Esophagus (tissue), 2 donors: ENCODE results near the gene NAXE. TPM values are rescaled to one million over a fixed set of nuclear protein-coding genes. Genes with fewer than 3 reads are reported as not detected.
"Not testable (repeated sequence)": the region's sequence is repeated elsewhere in the genome, so short reads cannot be mapped to it uniquely, and the experiment has no call there.

ENCODE experiments used
- H3K27ac ChIP-seq, 2 donors: one replicate each; pipeline ENCODE4 v1.5.1; 2013; ENCODE audit warnings: low read depth in 2 of 2, mild to moderate bottlenecking in 2 of 2, inconsistent platforms in 1 of 2, low read length in 1 of 2, moderate library complexity in 1 of 2
- H3K27me3 ChIP-seq, 2 donors: one replicate each; pipeline ENCODE4 v1.6.1; 2013; ENCODE audit warnings: low read length in 2 of 2, control low read depth in 1 of 2, mild to moderate bottlenecking in 1 of 2; ENCODE audit not compliant: insufficient read depth in 2 of 2, control insufficient read depth in 1 of 2
- H3K36me3 ChIP-seq, 2 donors: one replicate each; pipeline ENCODE4 v1.6.1; 2013; ENCODE audit warnings: low read length in 1 of 2; ENCODE audit not compliant: control insufficient read depth in 2 of 2, insufficient read depth in 2 of 2
- H3K4me1 ChIP-seq, 2 donors: one replicate each; pipeline ENCODE4 v1.6.1; 2013; ENCODE audit warnings: low read length in 1 of 2; ENCODE audit not compliant: control insufficient read depth in 2 of 2, insufficient read depth in 2 of 2
- H3K4me3 ChIP-seq, 2 donors: one replicate each; pipeline ENCODE4 v1.5.1; 2013; ENCODE audit warnings: low read length in 2 of 2, mild to moderate bottlenecking in 2 of 2, low read depth in 1 of 2, moderate library complexity in 1 of 2
- H3K9me3 ChIP-seq, 2 donors: one replicate each; pipeline ENCODE4 v1.6.1; 2013; ENCODE audit warnings: mild to moderate bottlenecking in 2 of 2, low read depth in 1 of 2, low read length in 1 of 2, moderate library complexity in 1 of 2; ENCODE audit not compliant: control insufficient read depth in 2 of 2, insufficient read depth in 1 of 2
- WGBS, 2 donors: extraction: QIAGEN DNeasy Blood & Tissue Kit; methylation state at CpG; one replicate each; pipeline ENCODE4 v1.1.7; 2013; 5-methylcytosine and 5-hydroxymethylcytosine counted together
- polyA plus RNA-seq, 2 donors: library from polyadenylated mRNA; stranded (reverse); fragments of 200-250 nt; gene quantifications; one replicate each; pipeline ENCODE4 v1.2.3, GENCODE V29; 2013
- donor health status: healthy with polysubstance abuse.
- donor health status: Bipolar disorder and iron deficiency.

NAXE gene
- polyA plus RNA-seq, 2 donors: 29.9 to 70.9 TPM

- H3K36me3 ChIP-seq: peaks cover 0 to 8% of the 10 kb centered on the region in 2 donors
- no peak overlapping the region for H3K4me3 ChIP-seq
- no peaks in the 10 kb centered on the region for H3K9me3 ChIP-seq
- no peak overlapping the region for H3K27ac ChIP-seq
- no peaks in the 10 kb centered on the region for H3K4me1 ChIP-seq
- WGBS, 2 donors: 66 to 91% methylated on average over 3 of the region's 3 CpGs
- no peaks in the 10 kb centered on the region for H3K27me3 ChIP-seq
Observed at GRCh38 chr1:156551066-156551643, 40.4 kb upstream of the NAXE start.

GRCh38 chr1:156551869-156552268 lies 39.7 kb upstream of the NAXE start:
- no peak overlapping the region for H3K27ac ChIP-seq
- no peaks in the 10 kb centered on the region for H3K27me3 ChIP-seq
- no peaks in the 10 kb centered on the region for H3K4me1 ChIP-seq
- peaks cover 0 to 12% of the 10 kb centered on the region in 2 donors for H3K36me3 ChIP-seq
- 86 to 87% methylated on average over 6 of the region's 6 CpGs for WGBS, 2 donors
- no peaks in the 10 kb centered on the region for H3K9me3 ChIP-seq
- no peak overlapping the region for H3K4me3 ChIP-seq

GRCh38 chr1:156552518-156552917 lies 39.1 kb upstream of the NAXE start:
- 75% methylated on average over 5 of the region's 5 CpGs for WGBS, 2 donors
- H3K9me3 ChIP-seq: no peaks in the 10 kb centered on the region
- no peak overlapping the region for H3K4me3 ChIP-seq
- H3K27me3 ChIP-seq: no peaks in the 10 kb centered on the region
- H3K36me3 ChIP-seq: peaks cover 0 to 10% of the 10 kb centered on the region in 2 donors
- H3K4me1 ChIP-seq: no peaks in the 10 kb centered on the region
- no peak overlapping the region for H3K27ac ChIP-seq

GRCh38 chr1:156552937-156553336 lies 38.6 kb upstream of the NAXE start:
- not testable (repeated sequence) for H3K9me3 ChIP-seq, H3K27me3 ChIP-seq, H3K27ac ChIP-seq, H3K36me3 ChIP-seq, H3K4me1 ChIP-seq, H3K4me3 ChIP-seq
- 72 to 87% methylated on average over 4 of the region's 4 CpGs for WGBS, 2 donors

- H3K4me1 ChIP-seq: no peaks in the 10 kb centered on the region
- H3K9me3 ChIP-seq: no peaks in the 10 kb centered on the region
- H3K27me3 ChIP-seq: no peaks in the 10 kb centered on the region
- no peak overlapping the region for H3K4me3 ChIP-seq
- 90 to 93% methylated on average over 6 of the region's 6 CpGs for WGBS, 2 donors
- H3K36me3 ChIP-seq: peaks cover 0 to 5% of the 10 kb centered on the region in 2 donors
- no peak overlapping the region for H3K27ac ChIP-seq
Observed at GRCh38 chr1:156553860-156554485, 37.6 kb upstream of the NAXE start.

GRCh38 chr1:156554971-156555370 lies 36.6 kb upstream of the NAXE start:
- WGBS, 2 donors: 82 to 83% methylated on average over 8 of the region's 8 CpGs
- Histone ChIP-seq H3K9me3 (no peaks in the 10 kb centered on the region), H3K4me3 (no peak overlapping the region), H3K36me3 (peaks cover 0 to 5% of the 10 kb centered on the region in 2 donors), H3K27me3 (no peaks in the 10 kb centered on the region), H3K27ac (no peak overlapping the region), H3K4me1 (no peaks in the 10 kb centered on the region)

GRCh38 chr1:156555715-156556114 lies 35.9 kb upstream of the NAXE start:
- no peaks in the 10 kb centered on the region for H3K9me3 ChIP-seq
- no peaks in the 10 kb centered on the region for H3K4me1 ChIP-seq
- no peak overlapping the region for H3K4me3 ChIP-seq
- H3K36me3 ChIP-seq: peaks cover 0 to 5% of the 10 kb centered on the region in 2 donors
- no peaks in the 10 kb centered on the region for H3K27me3 ChIP-seq
- H3K27ac ChIP-seq: no peak overlapping the region
- 70 to 71% methylated on average over 2 of the region's 2 CpGs for WGBS, 2 donors

- Histone ChIP-seq H3K9me3 (no peaks in the 10 kb centered on the region), H3K27ac (no peak overlapping the region), H3K36me3 (peaks cover 0 to 5% of the 10 kb centered on the region in 2 donors), H3K4me3 (no peak overlapping the region), H3K4me1 (no peaks in the 10 kb centered on the region), H3K27me3 (no peaks in the 10 kb centered on the region)
- WGBS, 2 donors: 76 to 79% methylated on average over 9 of the region's 9 CpGs
Observed at GRCh38 chr1:156556354-156556753, 35.2 kb upstream of the NAXE start.

- peaks cover 0 to 5% of the 10 kb centered on the region in 2 donors for H3K36me3 ChIP-seq
- peaks cover 0 to 3% of the 10 kb centered on the region in 2 donors for H3K4me1 ChIP-seq
- WGBS, 2 donors: 72 to 82% methylated on average over 7 of the region's 8 CpGs
- H3K27me3 ChIP-seq: no peaks in the 10 kb centered on the region
- no peaks in the 10 kb centered on the region for H3K9me3 ChIP-seq
- no peak overlapping the region for H3K27ac ChIP-seq
- H3K4me3 ChIP-seq: no peak overlapping the region
Observed at GRCh38 chr1:156559086-156559796, 32.3 kb upstream of the NAXE start.
